ENCODE data around the gene HSPD1. TPM values are rescaled to one million over a fixed set of nuclear protein-coding genes. Genes with fewer than 3 reads are reported as not detected.

HSPD1 gene
- total and polyA plus RNA-seq, 2 of the 13 experiments (the other 11 are each of a cell fraction or from before 2014, with no cell fraction given), result 685 to 2,610 TPM

GRCh38 chr2:197453914-197454398 lies 45.7 kb downstream of the HSPD1 start (continued):
- TF ChIP-seq EEA1 (CRISPR knock-in tag; IDR thresholded peaks at IDR 0.05; ENCODE audit: borderline replicate concordance) (no peak), ZBTB38 (CRISPR knock-in tag; IDR thresholded peaks at IDR 0.05) (no peak), YY1 (IDR thresholded peaks at IDR 0.05; ENCODE audit: insufficient read depth, insufficient replicate concordance, low read depth, low read length) (no peak), ZSCAN20 (CRISPR knock-in tag; IDR thresholded peaks at IDR 0.05; ENCODE audit: borderline replicate concordance) (no peak), AHDC1 (CRISPR knock-in tag; IDR thresholded peaks at IDR 0.05; ENCODE audit: borderline replicate concordance) (no peak), ZSCAN29 (CRISPR knock-in tag; conservative IDR thresholded peaks at IDR 0.05) (no peak), CREB1 (IDR thresholded peaks at IDR 0.05) (no peak), CREB1 (CRISPR knock-in tag; IDR thresholded peaks at IDR 0.05) (no peak), ZZZ3 (CRISPR knock-in tag; IDR thresholded peaks at IDR 0.05; ENCODE audit: borderline replicate concordance) (no peak), NRL (CRISPR knock-in tag; IDR thresholded peaks at IDR 0.05; ENCODE audit: borderline replicate concordance) (no peak), SMAD9 (CRISPR knock-in tag; IDR thresholded peaks at IDR 0.05) (no peak), THRA (CRISPR knock-in tag; IDR thresholded peaks at IDR 0.05; ENCODE audit: borderline replicate concordance) (no peak), ZNF691 (CRISPR knock-in tag; IDR thresholded peaks at IDR 0.05; ENCODE audit: borderline replicate concordance, low read depth) (no peak), ZNF878 (CRISPR knock-in tag; IDR thresholded peaks at IDR 0.05) (no peak), RBFOX2 (IDR thresholded peaks at IDR 0.05; ENCODE audit: low read depth, low read length) (no peak), ZNF282 (IDR thresholded peaks at IDR 0.05; ENCODE audit: partially characterized antibody) (no peak)
- TF ChIP-seq, protein P1, sequence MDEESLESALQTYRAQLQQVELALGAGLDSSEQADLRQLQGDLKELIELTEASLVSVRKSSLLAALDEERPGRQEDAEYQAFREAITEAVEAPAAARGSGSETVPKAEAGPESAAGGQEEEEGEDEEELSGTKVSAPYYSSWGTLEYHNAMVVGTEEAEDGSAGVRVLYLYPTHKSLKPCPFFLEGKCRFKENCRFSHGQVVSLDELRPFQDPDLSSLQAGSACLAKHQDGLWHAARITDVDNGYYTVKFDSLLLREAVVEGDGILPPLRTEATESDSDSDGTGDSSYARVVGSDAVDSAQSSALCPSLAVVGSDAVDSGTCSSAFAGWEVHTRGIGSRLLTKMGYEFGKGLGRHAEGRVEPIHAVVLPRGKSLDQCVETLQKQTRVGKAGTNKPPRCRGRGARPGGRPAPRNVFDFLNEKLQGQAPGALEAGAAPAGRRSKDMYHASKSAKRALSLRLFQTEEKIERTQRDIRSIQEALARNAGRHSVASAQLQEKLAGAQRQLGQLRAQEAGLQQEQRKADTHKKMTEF (CRISPR knock-in tag; IDR thresholded peaks at IDR 0.05), result no peak
